HepG2 (cell line): ENCODE measurements around the gene CARMIL3. TPM values are rescaled to one million over a fixed set of nuclear protein-coding genes. Genes with fewer than 3 reads are reported as not detected.

Experiments
- ADNP ChIP-seq: sonication (generic); formaldehyde crosslinking; IDR thresholded peaks from 2 replicates; pipeline ENCODE4 v1.4.0; 2020; ENCODE audit warnings: missing genetic modification reagents
- GATA4 ChIP-seq: sonication (generic); IDR thresholded peaks from 2 replicates; pipeline ENCODE4 v1.6.1; 2016; ENCODE audit warnings: antibody characterized with exemption, low read depth, borderline replicate concordance
- MYC ChIP-seq: sonication (generic); formaldehyde crosslinking; IDR thresholded peaks from 2 replicates; pipeline ENCODE4 v1.9.0; 2021; ENCODE audit warnings: missing genetic modification reagents, borderline replicate concordance
- NR2C2 ChIP-seq: sonication (generic); formaldehyde crosslinking; IDR thresholded peaks from 2 replicates; pipeline ENCODE4 v1.4.0; 2020; ENCODE audit warnings: missing genetic modification reagents, mild to moderate bottlenecking, moderate library complexity, borderline replicate concordance
- SALL1 ChIP-seq: sonication (generic); formaldehyde crosslinking; IDR thresholded peaks from 2 replicates; pipeline ENCODE4 v1.8.0; 2022; ENCODE audit warnings: mild to moderate bottlenecking, missing genetic modification reagents
- SOX13 ChIP-seq, 3 experiments: fragments of 450-650 bp in 1 of 3; sonication (generic) in 1 of 3; formaldehyde crosslinking in 1 of 3; IDR thresholded peaks in 2 of 3; conservative IDR thresholded peaks in 1 of 3; 2 replicates each; pipeline versions ENCODE4 v1.5.0 to v1.6.1; 2016 to 2020; ENCODE audit warnings: antibody characterized with exemption in 1 of 3, mild to moderate bottlenecking in 1 of 3, missing compliant biosample characterization in 1 of 3, missing genetic modification reagents in 1 of 3, moderate library complexity in 1 of 3
- ZFY ChIP-seq: sonication (generic); formaldehyde crosslinking; IDR thresholded peaks from 2 replicates; pipeline ENCODE4 v1.4.0; 2020; ENCODE audit warnings: missing genetic modification reagents
- ZNF354B ChIP-seq: sonication (generic); formaldehyde crosslinking; IDR thresholded peaks from 2 replicates; pipeline ENCODE4 v1.8.0; 2022; ENCODE audit warnings: mild to moderate bottlenecking, missing genetic modification reagents
- ZNF768 ChIP-seq: sonication (generic); formaldehyde crosslinking; IDR thresholded peaks from 2 replicates; pipeline ENCODE4 v1.4.0; 2020; ENCODE audit warnings: missing genetic modification reagents
- ZNF891 ChIP-seq: sonication (generic); formaldehyde crosslinking; IDR thresholded peaks from 2 replicates; pipeline ENCODE4 v1.5.0; 2020; ENCODE audit warnings: mild to moderate bottlenecking, missing genetic modification reagents
- polyA plus RNA-seq, 8 experiments: library from polyadenylated mRNA; depleted of rRNA in 3 of 8; stranded (reverse) in 7 of 8; unstranded in 1 of 8; fragments of >200 nt; fragmentation: Illumina TruSeq in 4 of 8; extraction: Trizol in 4 of 8; gene quantifications; 2 replicates each; pipeline versions ENCODE4 v1.2.1 to v1.2.3, GENCODE V29; 2011 to 2016; ENCODE audit warnings: low read depth in 4 of 8, missing spikeins in 1 of 8, mixed read lengths in 1 of 8; ENCODE audit not compliant: insufficient read depth in 1 of 8
- total RNA-seq, 5 experiments: library from RNA; depleted of rRNA; stranded (reverse); fragments of >200 nt; fragmentation: Illumina TruSeq; extraction: Trizol; gene quantifications; 2 replicates each; pipeline ENCODE4 v1.2.3, GENCODE V29; 2016; ENCODE audit warnings: low read depth in 1 of 5
- TF ChIP-seq, protein P1 (sequence below): sonication (generic); formaldehyde crosslinking; IDR thresholded peaks from 2 replicates; pipeline ENCODE4 v1.5.0; 2020; ENCODE audit warnings: mild to moderate bottlenecking, missing genetic modification reagents
- TF ChIP-seq, protein P2 (sequence below): sonication (generic); formaldehyde crosslinking; IDR thresholded peaks from 2 replicates; pipeline ENCODE4 v1.8.0; 2022; ENCODE audit warnings: mild to moderate bottlenecking, missing genetic modification reagents, moderate library complexity
- TF ChIP-seq, protein P3 (sequence below): sonication (generic); formaldehyde crosslinking; IDR thresholded peaks from 2 replicates; pipeline ENCODE4 v1.4.0; 2020; ENCODE audit warnings: missing genetic modification reagents, borderline replicate concordance
- TF ChIP-seq, protein P4 (sequence below): sonication (generic); formaldehyde crosslinking; IDR thresholded peaks from 2 replicates; pipeline ENCODE4 v1.4.0; 2020; ENCODE audit warnings: mild to moderate bottlenecking, missing genetic modification reagents
- TF ChIP-seq, protein P5 (sequence below): sonication (generic); formaldehyde crosslinking; IDR thresholded peaks from 2 replicates; pipeline ENCODE4 v1.5.0; 2020; ENCODE audit warnings: missing genetic modification reagents, mild to moderate bottlenecking, borderline replicate concordance

CARMIL3 gene
- total and polyA plus RNA-seq, 2 of the 13 experiments (the other 11 are each of a cell fraction or from before 2014, with no cell fraction given), result 0.27 to 0.55 TPM

DNA sequence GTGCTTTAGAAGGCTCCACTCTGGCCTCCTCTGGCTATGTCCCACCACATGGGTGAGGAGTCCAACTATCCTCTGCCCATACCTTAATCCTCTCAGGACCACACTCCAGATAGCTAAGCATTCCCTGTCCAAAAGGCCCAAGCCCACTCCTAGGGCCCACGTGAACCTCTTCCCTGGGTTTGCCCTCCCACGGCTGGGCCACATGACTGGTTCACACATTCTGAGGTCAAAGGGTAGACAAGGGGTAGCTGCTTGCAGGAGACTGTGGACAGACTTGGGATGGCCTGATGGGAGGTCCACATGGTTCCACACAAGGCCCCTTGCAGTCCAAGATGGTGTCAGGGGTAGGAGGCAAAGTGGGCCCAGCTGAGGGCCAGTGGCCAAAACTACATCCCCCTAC, 36.3 kb downstream of the CARMIL3 start (continued):
- TF ChIP-seq, protein P1, sequence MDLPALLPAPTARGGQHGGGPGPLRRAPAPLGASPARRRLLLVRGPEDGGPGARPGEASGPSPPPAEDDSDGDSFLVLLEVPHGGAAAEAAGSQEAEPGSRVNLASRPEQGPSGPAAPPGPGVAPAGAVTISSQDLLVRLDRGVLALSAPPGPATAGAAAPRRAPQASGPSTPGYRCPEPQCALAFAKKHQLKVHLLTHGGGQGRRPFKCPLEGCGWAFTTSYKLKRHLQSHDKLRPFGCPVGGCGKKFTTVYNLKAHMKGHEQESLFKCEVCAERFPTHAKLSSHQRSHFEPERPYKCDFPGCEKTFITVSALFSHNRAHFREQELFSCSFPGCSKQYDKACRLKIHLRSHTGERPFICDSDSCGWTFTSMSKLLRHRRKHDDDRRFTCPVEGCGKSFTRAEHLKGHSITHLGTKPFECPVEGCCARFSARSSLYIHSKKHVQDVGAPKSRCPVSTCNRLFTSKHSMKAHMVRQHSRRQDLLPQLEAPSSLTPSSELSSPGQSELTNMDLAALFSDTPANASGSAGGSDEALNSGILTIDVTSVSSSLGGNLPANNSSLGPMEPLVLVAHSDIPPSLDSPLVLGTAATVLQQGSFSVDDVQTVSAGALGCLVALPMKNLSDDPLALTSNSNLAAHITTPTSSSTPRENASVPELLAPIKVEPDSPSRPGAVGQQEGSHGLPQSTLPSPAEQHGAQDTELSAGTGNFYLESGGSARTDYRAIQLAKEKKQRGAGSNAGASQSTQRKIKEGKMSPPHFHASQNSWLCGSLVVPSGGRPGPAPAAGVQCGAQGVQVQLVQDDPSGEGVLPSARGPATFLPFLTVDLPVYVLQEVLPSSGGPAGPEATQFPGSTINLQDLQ, result no peak
- TF ChIP-seq SOX13 (IDR thresholded peaks at IDR 0.05) (no peak), SOX13 (CRISPR knock-in tag; conservative IDR thresholded peaks at IDR 0.05 in 1 of 2, IDR thresholded peaks at IDR 0.05 in 1 of 2) (no peak), ZFY (CRISPR knock-in tag) (peak; percentile 22; the same call in 1 of the 2 replicates), SALL1 (0 out of 2 replicates have a peak, but pooled peaks have one; percentile 16), ZNF891 (CRISPR knock-in tag) (0 out of 2 replicates have a peak, but pooled peaks have one; percentile 28), ZNF768 (CRISPR knock-in tag) (no peak), ADNP (CRISPR knock-in tag) (no peak), MYC (CRISPR knock-in tag) (peak; percentile 27; the same call in 1 of the 2 replicates), ZNF354B (CRISPR knock-in tag) (no peak), GATA4 (no peak), NR2C2 (CRISPR knock-in tag) (peak; percentile 65; the same call in 1 of the 2 replicates)
- TF ChIP-seq, protein P2, sequence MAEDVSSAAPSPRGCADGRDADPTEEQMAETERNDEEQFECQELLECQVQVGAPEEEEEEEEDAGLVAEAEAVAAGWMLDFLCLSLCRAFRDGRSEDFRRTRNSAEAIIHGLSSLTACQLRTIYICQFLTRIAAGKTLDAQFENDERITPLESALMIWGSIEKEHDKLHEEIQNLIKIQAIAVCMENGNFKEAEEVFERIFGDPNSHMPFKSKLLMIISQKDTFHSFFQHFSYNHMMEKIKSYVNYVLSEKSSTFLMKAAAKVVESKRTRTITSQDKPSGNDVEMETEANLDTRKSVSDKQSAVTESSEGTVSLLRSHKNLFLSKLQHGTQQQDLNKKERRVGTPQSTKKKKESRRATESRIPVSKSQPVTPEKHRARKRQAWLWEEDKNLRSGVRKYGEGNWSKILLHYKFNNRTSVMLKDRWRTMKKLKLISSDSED (CRISPR knock-in tag), result no peak
- TF ChIP-seq, protein P3, sequence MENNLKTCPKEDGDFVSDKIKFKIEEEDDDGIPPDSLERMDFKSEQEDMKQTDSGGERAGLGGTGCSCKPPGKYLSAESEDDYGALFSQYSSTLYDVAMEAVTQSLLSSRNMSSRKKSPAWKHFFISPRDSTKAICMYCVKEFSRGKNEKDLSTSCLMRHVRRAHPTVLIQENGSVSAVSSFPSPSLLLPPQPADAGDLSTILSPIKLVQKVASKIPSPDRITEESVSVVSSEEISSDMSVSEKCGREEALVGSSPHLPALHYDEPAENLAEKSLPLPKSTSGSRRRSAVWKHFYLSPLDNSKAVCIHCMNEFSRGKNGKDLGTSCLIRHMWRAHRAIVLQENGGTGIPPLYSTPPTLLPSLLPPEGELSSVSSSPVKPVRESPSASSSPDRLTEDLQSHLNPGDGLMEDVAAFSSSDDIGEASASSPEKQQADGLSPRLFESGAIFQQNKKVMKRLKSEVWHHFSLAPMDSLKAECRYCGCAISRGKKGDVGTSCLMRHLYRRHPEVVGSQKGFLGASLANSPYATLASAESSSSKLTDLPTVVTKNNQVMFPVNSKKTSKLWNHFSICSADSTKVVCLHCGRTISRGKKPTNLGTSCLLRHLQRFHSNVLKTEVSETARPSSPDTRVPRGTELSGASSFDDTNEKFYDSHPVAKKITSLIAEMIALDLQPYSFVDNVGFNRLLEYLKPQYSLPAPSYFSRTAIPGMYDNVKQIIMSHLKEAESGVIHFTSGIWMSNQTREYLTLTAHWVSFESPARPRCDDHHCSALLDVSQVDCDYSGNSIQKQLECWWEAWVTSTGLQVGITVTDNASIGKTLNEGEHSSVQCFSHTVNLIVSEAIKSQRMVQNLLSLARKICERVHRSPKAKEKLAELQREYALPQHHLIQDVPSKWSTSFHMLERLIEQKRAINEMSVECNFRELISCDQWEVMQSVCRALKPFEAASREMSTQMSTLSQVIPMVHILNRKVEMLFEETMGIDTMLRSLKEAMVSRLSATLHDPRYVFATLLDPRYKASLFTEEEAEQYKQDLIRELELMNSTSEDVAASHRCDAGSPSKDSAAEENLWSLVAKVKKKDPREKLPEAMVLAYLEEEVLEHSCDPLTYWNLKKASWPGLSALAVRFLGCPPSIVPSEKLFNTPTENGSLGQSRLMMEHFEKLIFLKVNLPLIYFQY, result no peak
- TF ChIP-seq, protein P4, sequence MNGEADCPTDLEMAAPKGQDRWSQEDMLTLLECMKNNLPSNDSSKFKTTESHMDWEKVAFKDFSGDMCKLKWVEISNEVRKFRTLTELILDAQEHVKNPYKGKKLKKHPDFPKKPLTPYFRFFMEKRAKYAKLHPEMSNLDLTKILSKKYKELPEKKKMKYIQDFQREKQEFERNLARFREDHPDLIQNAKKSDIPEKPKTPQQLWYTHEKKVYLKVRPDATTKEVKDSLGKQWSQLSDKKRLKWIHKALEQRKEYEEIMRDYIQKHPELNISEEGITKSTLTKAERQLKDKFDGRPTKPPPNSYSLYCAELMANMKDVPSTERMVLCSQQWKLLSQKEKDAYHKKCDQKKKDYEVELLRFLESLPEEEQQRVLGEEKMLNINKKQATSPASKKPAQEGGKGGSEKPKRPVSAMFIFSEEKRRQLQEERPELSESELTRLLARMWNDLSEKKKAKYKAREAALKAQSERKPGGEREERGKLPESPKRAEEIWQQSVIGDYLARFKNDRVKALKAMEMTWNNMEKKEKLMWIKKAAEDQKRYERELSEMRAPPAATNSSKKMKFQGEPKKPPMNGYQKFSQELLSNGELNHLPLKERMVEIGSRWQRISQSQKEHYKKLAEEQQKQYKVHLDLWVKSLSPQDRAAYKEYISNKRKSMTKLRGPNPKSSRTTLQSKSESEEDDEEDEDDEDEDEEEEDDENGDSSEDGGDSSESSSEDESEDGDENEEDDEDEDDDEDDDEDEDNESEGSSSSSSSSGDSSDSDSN, result 0 out of 2 replicates have a peak, but pooled peaks have one; percentile 33
- TF ChIP-seq, protein P5, sequence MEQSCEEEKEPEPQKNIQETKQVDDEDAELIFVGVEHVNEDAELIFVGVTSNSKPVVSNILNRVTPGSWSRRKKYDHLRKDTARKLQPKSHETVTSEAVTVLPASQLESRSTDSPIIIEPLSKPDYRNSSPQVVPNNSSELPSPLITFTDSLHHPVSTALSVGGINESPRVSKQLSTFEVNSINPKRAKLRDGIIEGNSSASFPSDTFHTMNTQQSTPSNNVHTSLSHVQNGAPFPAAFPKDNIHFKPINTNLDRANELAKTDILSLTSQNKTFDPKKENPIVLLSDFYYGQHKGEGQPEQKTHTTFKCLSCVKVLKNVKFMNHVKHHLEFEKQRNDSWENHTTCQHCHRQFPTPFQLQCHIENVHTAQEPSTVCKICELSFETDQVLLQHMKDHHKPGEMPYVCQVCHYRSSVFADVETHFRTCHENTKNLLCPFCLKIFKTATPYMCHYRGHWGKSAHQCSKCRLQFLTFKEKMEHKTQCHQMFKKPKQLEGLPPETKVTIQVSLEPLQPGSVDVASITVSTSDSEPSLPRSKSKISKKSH, result peak; percentile 57; the same call in 1 of the 2 replicates
